HEK293 (cell line): ENCODE results near the gene WDSUB1.

Experiments
- BCL11A ChIP-seq: fragments of 450-650 bp; formaldehyde crosslinking; IDR thresholded peaks from 2 replicates; pipeline ENCODE4 v1.5.1; 2016; ENCODE audit warnings: low read depth, missing biosample characterization, missing genetic modification characterization
- BCL6B ChIP-seq: fragments of 450-650 bp; formaldehyde crosslinking; IDR thresholded peaks from 2 replicates; pipeline ENCODE4 v1.5.1; 2017; ENCODE audit warnings: missing biosample characterization, missing genetic modification characterization
- KLF9 ChIP-seq: fragments of 450-650 bp; formaldehyde crosslinking; IDR thresholded peaks from 2 replicates; pipeline ENCODE4 v1.5.1; 2016; ENCODE audit warnings: missing biosample characterization, missing genetic modification characterization, low read depth
- MYNN ChIP-seq: fragments of 450-650 bp; formaldehyde crosslinking; IDR thresholded peaks from 2 replicates; pipeline ENCODE4 v1.5.1; 2016; ENCODE audit warnings: missing biosample characterization, missing genetic modification characterization, borderline replicate concordance
- PRDM10 ChIP-seq: fragments of 450-650 bp; formaldehyde crosslinking; IDR thresholded peaks from 2 replicates; pipeline ENCODE4 v1.5.1; 2016; ENCODE audit warnings: missing biosample characterization, missing genetic modification characterization
- PRDM2 ChIP-seq: fragments of 450-650 bp; formaldehyde crosslinking; IDR thresholded peaks from 2 replicates; pipeline ENCODE4 v1.5.1; 2016; ENCODE audit warnings: missing biosample characterization, missing genetic modification characterization, borderline replicate concordance
- SP7 ChIP-seq: fragments of 450-650 bp; formaldehyde crosslinking; IDR thresholded peaks from 2 replicates; pipeline ENCODE4 v1.5.1; 2016; ENCODE audit warnings: missing biosample characterization, missing genetic modification characterization
- ZBTB21 ChIP-seq: fragments of 450-650 bp; formaldehyde crosslinking; IDR thresholded peaks from 2 replicates; pipeline ENCODE4 v1.5.1; 2017; ENCODE audit warnings: missing biosample characterization, missing genetic modification characterization
- ZBTB48 ChIP-seq: fragments of 450-650 bp; formaldehyde crosslinking; IDR thresholded peaks from 2 replicates; pipeline ENCODE4 v1.5.1; 2016; ENCODE audit warnings: missing biosample characterization, missing genetic modification characterization
- ZFP69B ChIP-seq: fragments of 450-650 bp; formaldehyde crosslinking; IDR thresholded peaks from 2 replicates; pipeline ENCODE4 v1.5.1; 2016; ENCODE audit warnings: missing biosample characterization, missing genetic modification characterization
- ZNF121 ChIP-seq: fragments of 450-650 bp; formaldehyde crosslinking; IDR thresholded peaks from 2 replicates; pipeline ENCODE4 v1.5.1; 2016; ENCODE audit warnings: missing biosample characterization, missing genetic modification characterization
- ZNF155 ChIP-seq: fragments of 450-650 bp; formaldehyde crosslinking; IDR thresholded peaks from 2 replicates; pipeline ENCODE4 v1.5.1; 2016; ENCODE audit warnings: missing biosample characterization, missing genetic modification characterization
- ZNF366 ChIP-seq: fragments of 450-650 bp; formaldehyde crosslinking; conservative IDR thresholded peaks from 2 replicates; pipeline ENCODE4 v1.5.1; 2016; ENCODE audit warnings: missing biosample characterization, missing genetic modification characterization
- ZNF560 ChIP-seq: fragments of 450-650 bp; formaldehyde crosslinking; IDR thresholded peaks from 2 replicates; pipeline ENCODE4 v1.5.1; 2017; ENCODE audit warnings: missing biosample characterization, missing genetic modification characterization, borderline replicate concordance
- ZNF561 ChIP-seq: fragments of 450-650 bp; IDR thresholded peaks from 2 replicates; pipeline ENCODE4 v1.5.1; 2018; ENCODE audit warnings: missing biosample characterization, missing genetic modification characterization, borderline replicate concordance
- ZNF777 ChIP-seq: fragments of 450-650 bp; formaldehyde crosslinking; IDR thresholded peaks from 2 replicates; pipeline ENCODE4 v1.5.1; 2017; ENCODE audit warnings: missing biosample characterization, missing genetic modification characterization, borderline replicate concordance
- TF ChIP-seq, protein P1 (sequence below): fragments of 450-650 bp; formaldehyde crosslinking; IDR thresholded peaks from 2 replicates; pipeline ENCODE4 v1.5.1; 2017; ENCODE audit warnings: missing biosample characterization, missing genetic modification characterization
- TF ChIP-seq, protein P2 (sequence below): fragments of 450-650 bp; formaldehyde crosslinking; IDR thresholded peaks from 2 replicates; pipeline ENCODE4 v1.5.1; 2016; ENCODE audit warnings: missing biosample characterization, missing genetic modification characterization
- TF ChIP-seq, protein P3 (sequence below): fragments of 450-650 bp; formaldehyde crosslinking; IDR thresholded peaks from 2 replicates; pipeline ENCODE4 v1.5.1; 2016; ENCODE audit warnings: missing biosample characterization, missing genetic modification characterization
- TF ChIP-seq, protein P4 (sequence below): fragments of 450-650 bp; formaldehyde crosslinking; IDR thresholded peaks from 2 replicates; pipeline ENCODE4 v1.5.1; 2017; ENCODE audit warnings: missing biosample characterization, missing genetic modification characterization
- TF ChIP-seq, protein P5 (sequence below): fragments of 450-650 bp; IDR thresholded peaks from 2 replicates; pipeline ENCODE4 v1.5.1; 2018; ENCODE audit warnings: missing biosample characterization, mild to moderate bottlenecking, missing genetic modification characterization

The WDSUB1 gene

GRCh38 chr2:159290289-159290907, 3.9 kb upstream of the WDSUB1 start (continued):
- TF ChIP-seq, protein P1, sequence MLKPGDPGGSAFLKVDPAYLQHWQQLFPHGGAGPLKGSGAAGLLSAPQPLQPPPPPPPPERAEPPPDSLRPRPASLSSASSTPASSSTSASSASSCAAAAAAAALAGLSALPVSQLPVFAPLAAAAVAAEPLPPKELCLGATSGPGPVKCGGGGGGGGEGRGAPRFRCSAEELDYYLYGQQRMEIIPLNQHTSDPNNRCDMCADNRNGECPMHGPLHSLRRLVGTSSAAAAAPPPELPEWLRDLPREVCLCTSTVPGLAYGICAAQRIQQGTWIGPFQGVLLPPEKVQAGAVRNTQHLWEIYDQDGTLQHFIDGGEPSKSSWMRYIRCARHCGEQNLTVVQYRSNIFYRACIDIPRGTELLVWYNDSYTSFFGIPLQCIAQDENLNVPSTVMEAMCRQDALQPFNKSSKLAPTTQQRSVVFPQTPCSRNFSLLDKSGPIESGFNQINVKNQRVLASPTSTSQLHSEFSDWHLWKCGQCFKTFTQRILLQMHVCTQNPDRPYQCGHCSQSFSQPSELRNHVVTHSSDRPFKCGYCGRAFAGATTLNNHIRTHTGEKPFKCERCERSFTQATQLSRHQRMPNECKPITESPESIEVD (tag by site-specific recombination), result peak; percentile 95
- TF ChIP-seq, protein P2, sequence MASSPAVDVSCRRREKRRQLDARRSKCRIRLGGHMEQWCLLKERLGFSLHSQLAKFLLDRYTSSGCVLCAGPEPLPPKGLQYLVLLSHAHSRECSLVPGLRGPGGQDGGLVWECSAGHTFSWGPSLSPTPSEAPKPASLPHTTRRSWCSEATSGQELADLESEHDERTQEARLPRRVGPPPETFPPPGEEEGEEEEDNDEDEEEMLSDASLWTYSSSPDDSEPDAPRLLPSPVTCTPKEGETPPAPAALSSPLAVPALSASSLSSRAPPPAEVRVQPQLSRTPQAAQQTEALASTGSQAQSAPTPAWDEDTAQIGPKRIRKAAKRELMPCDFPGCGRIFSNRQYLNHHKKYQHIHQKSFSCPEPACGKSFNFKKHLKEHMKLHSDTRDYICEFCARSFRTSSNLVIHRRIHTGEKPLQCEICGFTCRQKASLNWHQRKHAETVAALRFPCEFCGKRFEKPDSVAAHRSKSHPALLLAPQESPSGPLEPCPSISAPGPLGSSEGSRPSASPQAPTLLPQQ (tag by site-specific recombination), result peak; percentile 70; the same call in 1 of the 2 replicates
- TF ChIP-seq ZNF560 (tag by site-specific recombination) (no peak), PRDM10 (tag by site-specific recombination) (peak; percentile 79), BCL6B (no peak), PRDM2 (no peak), ZNF777 (tag by site-specific recombination) (no peak), ZFP69B (tag by site-specific recombination) (peak; percentile 39; the same call in 1 of the 2 replicates), ZBTB21 (tag by site-specific recombination) (no peak), BCL11A (tag by site-specific recombination) (no peak), ZNF561 (tag by site-specific recombination) (0 out of 2 replicates have a peak, but pooled peaks have one; percentile 31), ZNF121 (no peak), KLF9 (tag by site-specific recombination) (no peak), ZNF155 (no peak), MYNN (no peak), ZBTB48 (no peak), ZNF366 (peak; percentile 50), SP7 (peak; percentile 34; the same call in 1 of the 2 replicates)
- TF ChIP-seq, protein P3, sequence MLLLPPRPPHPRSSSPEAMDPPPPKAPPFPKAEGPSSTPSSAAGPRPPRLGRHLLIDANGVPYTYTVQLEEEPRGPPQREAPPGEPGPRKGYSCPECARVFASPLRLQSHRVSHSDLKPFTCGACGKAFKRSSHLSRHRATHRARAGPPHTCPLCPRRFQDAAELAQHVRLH (tag by site-specific recombination), result no peak
- TF ChIP-seq, protein P4, sequence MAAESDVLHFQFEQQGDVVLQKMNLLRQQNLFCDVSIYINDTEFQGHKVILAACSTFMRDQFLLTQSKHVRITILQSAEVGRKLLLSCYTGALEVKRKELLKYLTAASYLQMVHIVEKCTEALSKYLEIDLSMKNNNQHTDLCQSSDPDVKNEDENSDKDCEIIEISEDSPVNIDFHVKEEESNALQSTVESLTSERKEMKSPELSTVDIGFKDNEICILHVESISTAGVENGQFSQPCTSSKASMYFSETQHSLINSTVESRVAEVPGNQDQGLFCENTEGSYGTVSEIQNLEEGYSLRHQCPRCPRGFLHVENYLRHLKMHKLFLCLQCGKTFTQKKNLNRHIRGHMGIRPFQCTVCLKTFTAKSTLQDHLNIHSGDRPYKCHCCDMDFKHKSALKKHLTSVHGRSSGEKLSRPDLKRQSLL (tag by site-specific recombination), result no peak
- TF ChIP-seq, protein P5, sequence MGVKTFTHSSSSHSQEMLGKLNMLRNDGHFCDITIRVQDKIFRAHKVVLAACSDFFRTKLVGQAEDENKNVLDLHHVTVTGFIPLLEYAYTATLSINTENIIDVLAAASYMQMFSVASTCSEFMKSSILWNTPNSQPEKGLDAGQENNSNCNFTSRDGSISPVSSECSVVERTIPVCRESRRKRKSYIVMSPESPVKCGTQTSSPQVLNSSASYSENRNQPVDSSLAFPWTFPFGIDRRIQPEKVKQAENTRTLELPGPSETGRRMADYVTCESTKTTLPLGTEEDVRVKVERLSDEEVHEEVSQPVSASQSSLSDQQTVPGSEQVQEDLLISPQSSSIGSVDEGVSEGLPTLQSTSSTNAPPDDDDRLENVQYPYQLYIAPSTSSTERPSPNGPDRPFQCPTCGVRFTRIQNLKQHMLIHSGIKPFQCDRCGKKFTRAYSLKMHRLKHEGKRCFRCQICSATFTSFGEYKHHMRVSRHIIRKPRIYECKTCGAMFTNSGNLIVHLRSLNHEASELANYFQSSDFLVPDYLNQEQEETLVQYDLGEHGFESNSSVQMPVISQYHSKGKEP (tag by site-specific recombination), result peak; percentile 70
